ENCODE results near the gene CLIP1.

The CLIP1 gene

GRCh38 chr12:122392411-122392810, 30.1 kb downstream of the CLIP1 start:
- no peaks in the 10 kb centered on the region for H3F3A ChIP-seq (ENCODE audit: control insufficient read depth, insufficient read depth)
- no peaks in the 10 kb centered on the region for H3K9me2 ChIP-seq (replicated peaks; ENCODE audit: control insufficient read depth, low read length)
- no peaks in the 10 kb centered on the region for H3K79me2 ChIP-seq (ENCODE audit: control insufficient read depth, low read length)
- no peaks in the 10 kb centered on the region for H3K4me1 ChIP-seq (ENCODE audit: control insufficient read depth, low read length)
- H3K27ac ChIP-seq (ENCODE audit: low read depth, low read length), result no peak overlapping the region
- H3K36me3 ChIP-seq (ENCODE audit: control insufficient read depth, low read length), result no peaks in the 10 kb centered on the region
- TF ChIP-seq EZH2phosphoT487 (IDR thresholded peaks at IDR 0.05; ENCODE audit: borderline replicate concordance, low read length), result no peak
- TF ChIP-seq CTCF (IDR thresholded peaks at IDR 0.05; ENCODE audit: low read depth, low read length, poor library complexity, severe bottlenecking), result no peak
- no peaks in the 10 kb centered on the region for H3K27me3 ChIP-seq (ENCODE audit: control insufficient read depth, low read length)
- H3K9me3 ChIP-seq (ENCODE audit: control insufficient read depth, insufficient read depth, low read length), result no peaks in the 10 kb centered on the region
- no peak overlapping the region for H3K4me2 ChIP-seq (ENCODE audit: low read length)
- H3K4me3 ChIP-seq (ENCODE audit: low read length), result no peak overlapping the region
- no peaks in the 10 kb centered on the region for H4K20me1 ChIP-seq (ENCODE audit: control insufficient read depth, insufficient read depth, low read depth, low read length)

GRCh38 chr12:122389677-122390076, 32.8 kb downstream of the CLIP1 start:
- no peaks in the 10 kb centered on the region for H3F3A ChIP-seq (ENCODE audit: control insufficient read depth, insufficient read depth)
- no peaks in the 10 kb centered on the region for H3K27me3 ChIP-seq (ENCODE audit: control insufficient read depth, low read length)
- TF ChIP-seq EZH2phosphoT487 (IDR thresholded peaks at IDR 0.05; ENCODE audit: borderline replicate concordance, low read length), result no peak
- TF ChIP-seq CTCF (IDR thresholded peaks at IDR 0.05; ENCODE audit: low read depth, low read length, poor library complexity, severe bottlenecking), result no peak
- peaks cover 4% of the 10 kb centered on the region; the same call in 1 of the 2 replicates for H3K4me1 ChIP-seq (ENCODE audit: control insufficient read depth, low read length)
- no peaks in the 10 kb centered on the region for H4K20me1 ChIP-seq (ENCODE audit: control insufficient read depth, insufficient read depth, low read depth, low read length)
- no peaks in the 10 kb centered on the region for H3K9me3 ChIP-seq (ENCODE audit: control insufficient read depth, insufficient read depth, low read length)
- no peaks in the 10 kb centered on the region for H3K9me2 ChIP-seq (replicated peaks; ENCODE audit: control insufficient read depth, low read length)
- no peak overlapping the region for H3K4me2 ChIP-seq (ENCODE audit: low read length)
- no peaks in the 10 kb centered on the region for H3K79me2 ChIP-seq (ENCODE audit: control insufficient read depth, low read length)
- no peak overlapping the region for H3K4me3 ChIP-seq (ENCODE audit: low read length)
- no peak overlapping the region for H3K27ac ChIP-seq (ENCODE audit: low read depth, low read length)
- H3K36me3 ChIP-seq (ENCODE audit: control insufficient read depth, low read length), result no peaks in the 10 kb centered on the region

GRCh38 chr12:122387887-122388286, 34.6 kb downstream of the CLIP1 start:
- H4K20me1 ChIP-seq (ENCODE audit: control insufficient read depth, insufficient read depth, low read depth, low read length), result no peaks in the 10 kb centered on the region
- H3K9me2 ChIP-seq (replicated peaks; ENCODE audit: control insufficient read depth, low read length), result no peaks in the 10 kb centered on the region
- no peaks in the 10 kb centered on the region for H3F3A ChIP-seq (ENCODE audit: control insufficient read depth, insufficient read depth)
- H3K36me3 ChIP-seq (ENCODE audit: control insufficient read depth, low read length), result no peaks in the 10 kb centered on the region
- no peak for TF ChIP-seq EZH2phosphoT487 (IDR thresholded peaks at IDR 0.05; ENCODE audit: borderline replicate concordance, low read length)
- TF ChIP-seq CTCF (IDR thresholded peaks at IDR 0.05; ENCODE audit: low read depth, low read length, poor library complexity, severe bottlenecking), result no peak
- H3K27me3 ChIP-seq (ENCODE audit: control insufficient read depth, low read length), result no peaks in the 10 kb centered on the region
- H3K79me2 ChIP-seq (ENCODE audit: control insufficient read depth, low read length), result no peaks in the 10 kb centered on the region
- H3K4me3 ChIP-seq (ENCODE audit: low read length), result no peak overlapping the region
- peaks cover 4% of the 10 kb centered on the region; the same call in 1 of the 2 replicates for H3K4me1 ChIP-seq (ENCODE audit: control insufficient read depth, low read length)
- H3K9me3 ChIP-seq (ENCODE audit: control insufficient read depth, insufficient read depth, low read length), result no peaks in the 10 kb centered on the region
- H3K4me2 ChIP-seq (ENCODE audit: low read length), result no peak overlapping the region
- H3K27ac ChIP-seq (ENCODE audit: low read depth, low read length), result no peak overlapping the region
